ENCODE measurements around the gene ZFTA. TPM values are rescaled to one million over a fixed set of nuclear protein-coding genes. Genes with fewer than 3 reads are reported as not detected.

Gene ZFTA
- total RNA-seq, 1 donor = 14.5 TPM

DNA sequence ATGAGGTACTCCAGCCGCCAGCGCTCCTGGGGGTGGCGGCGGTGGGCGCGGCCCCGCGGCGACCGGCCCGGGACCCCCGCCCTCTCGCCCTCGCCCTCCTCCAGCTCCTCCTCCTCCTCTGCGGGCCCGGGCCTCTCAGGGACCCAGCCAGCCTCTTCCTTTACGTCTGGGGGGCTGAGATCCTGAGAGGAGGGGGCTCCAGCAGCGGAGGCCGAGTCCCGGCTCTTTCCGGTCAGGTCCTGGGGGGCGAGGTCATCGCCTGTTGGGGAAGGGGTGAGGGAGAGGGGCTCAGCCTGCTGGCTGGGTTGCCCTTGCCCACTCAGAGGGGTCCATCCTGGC, 4.3 kb downstream of the ZFTA start:
- peaks cover 12% of the 10 kb centered on the region for H4K20me1 ChIP-seq (ENCODE audit: insufficient read depth, low read length)
- no peaks in the 10 kb centered on the region for H3K9me3 ChIP-seq (ENCODE audit: low read depth, low read length)
- no peaks in the 10 kb centered on the region for H3K27me3 ChIP-seq (ENCODE audit: insufficient read depth, low read length)
- peaks cover 16% of the 10 kb centered on the region for H3K79me2 ChIP-seq (ENCODE audit: insufficient read depth, low read length)
- H3K4me2 ChIP-seq (ENCODE audit: insufficient read depth, low read length) = no peak overlapping the region
- TF ChIP-seq, protein P1, sequence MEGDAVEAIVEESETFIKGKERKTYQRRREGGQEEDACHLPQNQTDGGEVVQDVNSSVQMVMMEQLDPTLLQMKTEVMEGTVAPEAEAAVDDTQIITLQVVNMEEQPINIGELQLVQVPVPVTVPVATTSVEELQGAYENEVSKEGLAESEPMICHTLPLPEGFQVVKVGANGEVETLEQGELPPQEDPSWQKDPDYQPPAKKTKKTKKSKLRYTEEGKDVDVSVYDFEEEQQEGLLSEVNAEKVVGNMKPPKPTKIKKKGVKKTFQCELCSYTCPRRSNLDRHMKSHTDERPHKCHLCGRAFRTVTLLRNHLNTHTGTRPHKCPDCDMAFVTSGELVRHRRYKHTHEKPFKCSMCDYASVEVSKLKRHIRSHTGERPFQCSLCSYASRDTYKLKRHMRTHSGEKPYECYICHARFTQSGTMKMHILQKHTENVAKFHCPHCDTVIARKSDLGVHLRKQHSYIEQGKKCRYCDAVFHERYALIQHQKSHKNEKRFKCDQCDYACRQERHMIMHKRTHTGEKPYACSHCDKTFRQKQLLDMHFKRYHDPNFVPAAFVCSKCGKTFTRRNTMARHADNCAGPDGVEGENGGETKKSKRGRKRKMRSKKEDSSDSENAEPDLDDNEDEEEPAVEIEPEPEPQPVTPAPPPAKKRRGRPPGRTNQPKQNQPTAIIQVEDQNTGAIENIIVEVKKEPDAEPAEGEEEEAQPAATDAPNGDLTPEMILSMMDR (IDR thresholded peaks at IDR 0.05; ENCODE audit: extremely low read depth, low read depth, low read length) = no peak
- H3K4me1 ChIP-seq (ENCODE audit: insufficient read depth, low read length) = peaks cover 4% of the 10 kb centered on the region
- H3K4me3 ChIP-seq (ENCODE audit: insufficient read depth, low read length) = no peak overlapping the region
- no peak overlapping the region for H3K27ac ChIP-seq (ENCODE audit: low read depth, low read length)
- H2AFZ ChIP-seq (ENCODE audit: low read length) = no peak overlapping the region
- H3K36me3 ChIP-seq (ENCODE audit: insufficient read depth, low read length) = peaks cover 9% of the 10 kb centered on the region
- peak; percentile 58 for DNase-seq (ENCODE audit: insufficient read length, low spot score, missing footprints)

DNA sequence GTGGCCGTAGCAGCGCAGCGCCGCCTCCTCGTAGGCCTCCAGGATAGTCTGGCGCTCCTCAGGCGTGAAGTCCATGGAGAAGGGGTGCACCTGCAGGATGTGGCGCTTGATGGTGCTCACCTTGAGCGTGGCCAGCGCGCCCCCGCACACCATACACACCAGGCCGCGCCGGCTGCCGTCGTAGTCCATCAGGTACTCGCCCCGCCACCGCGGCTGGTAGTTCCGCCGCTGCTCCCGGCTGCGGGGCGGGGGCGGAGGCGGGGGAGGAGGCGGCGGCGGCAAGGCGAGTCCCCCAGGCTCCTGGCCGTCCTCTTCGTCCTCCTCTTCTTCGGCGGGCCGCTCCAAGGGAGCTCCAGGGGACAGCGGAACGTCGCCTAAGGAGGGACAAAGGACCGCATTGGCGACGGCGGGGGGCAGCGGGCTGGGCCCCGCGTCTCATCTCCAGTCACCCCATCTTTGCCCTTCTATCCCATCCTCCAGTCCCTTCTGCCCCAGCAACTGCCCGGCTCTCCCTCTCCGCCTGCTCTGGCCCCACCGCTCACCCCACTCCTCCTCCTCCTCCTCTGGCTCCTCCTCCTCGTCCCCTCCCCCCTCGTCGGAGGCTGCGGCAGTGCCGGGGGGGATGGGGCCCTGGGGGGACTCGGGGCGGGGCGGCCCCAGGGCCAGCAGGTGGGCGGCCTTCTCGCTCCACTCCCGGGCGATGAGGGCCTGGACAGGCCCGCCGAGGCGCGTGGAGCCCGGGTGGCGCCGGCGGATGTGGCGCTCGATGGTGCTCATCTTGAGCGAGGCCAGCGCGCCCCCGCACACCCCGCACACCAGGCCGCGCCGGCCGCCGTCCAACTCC, 4.9 kb downstream of the ZFTA start:
- H2AFZ ChIP-seq (ENCODE audit: low read length) = no peak overlapping the region
- no peak overlapping the region for H3K4me2 ChIP-seq (ENCODE audit: insufficient read depth, low read length)
- H4K20me1 ChIP-seq (ENCODE audit: insufficient read depth, low read length) = peaks cover 12% of the 10 kb centered on the region
- no peaks in the 10 kb centered on the region for H3K27me3 ChIP-seq (ENCODE audit: insufficient read depth, low read length)
- TF ChIP-seq, protein P1 (IDR thresholded peaks at IDR 0.05; ENCODE audit: extremely low read depth, low read depth, low read length) = no peak
- H3K36me3 ChIP-seq (ENCODE audit: insufficient read depth, low read length) = peaks cover 10% of the 10 kb centered on the region
- H3K27ac ChIP-seq (ENCODE audit: low read depth, low read length) = no peak overlapping the region
- peaks cover 16% of the 10 kb centered on the region for H3K79me2 ChIP-seq (ENCODE audit: insufficient read depth, low read length)
- H3K4me3 ChIP-seq (ENCODE audit: insufficient read depth, low read length) = no peak overlapping the region
- peak; percentile 92 for DNase-seq (ENCODE audit: insufficient read length, low spot score, missing footprints)
- peaks cover 4% of the 10 kb centered on the region for H3K4me1 ChIP-seq (ENCODE audit: insufficient read depth, low read length)
- H3K9me3 ChIP-seq (ENCODE audit: low read depth, low read length) = no peaks in the 10 kb centered on the region

DNA sequence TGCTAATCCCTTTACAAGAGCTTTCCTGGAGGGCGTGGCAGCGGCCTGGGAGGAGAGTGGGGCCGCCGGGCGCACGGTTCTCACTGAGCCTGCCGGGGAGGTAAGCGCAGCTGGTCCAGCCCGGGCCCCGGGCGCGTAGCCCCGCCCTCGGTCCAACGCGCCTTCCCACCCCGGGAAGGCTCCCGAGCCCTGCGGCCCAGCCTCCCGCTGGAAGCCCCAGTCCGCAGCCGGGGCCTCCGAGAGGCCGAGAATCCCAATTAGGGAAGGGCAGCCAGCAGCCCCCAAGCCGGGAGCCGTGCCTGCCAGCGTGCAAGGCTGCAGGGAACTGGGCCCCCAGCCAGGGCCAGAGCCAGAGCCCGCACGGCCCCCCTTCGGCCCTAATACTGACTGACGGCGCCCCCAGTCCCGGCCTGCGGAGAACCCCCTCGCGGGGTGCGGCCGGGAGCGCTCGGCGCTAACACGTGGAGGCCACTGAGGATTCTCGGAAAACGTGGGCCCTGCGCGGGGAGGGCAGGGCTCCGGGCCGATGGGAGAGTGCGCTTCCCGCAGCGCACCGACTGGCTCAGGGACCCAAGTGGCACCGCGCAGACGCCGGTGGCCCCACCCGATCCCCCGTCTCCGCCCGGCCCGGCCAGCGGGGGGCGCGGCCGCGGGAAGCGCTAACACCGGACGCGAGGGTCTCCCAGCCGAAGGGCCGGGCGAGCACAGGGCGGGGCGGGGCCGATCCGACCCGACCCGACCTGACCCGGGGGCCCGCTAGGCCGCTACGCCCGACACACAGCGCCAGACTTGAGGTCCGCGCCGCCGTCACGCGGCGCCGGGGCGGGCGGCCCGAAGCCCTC, 5.7 kb downstream of the ZFTA start:
- peaks cover 16% of the 10 kb centered on the region for H3K79me2 ChIP-seq (ENCODE audit: insufficient read depth, low read length)
- H3K27ac ChIP-seq (ENCODE audit: low read depth, low read length) = no peak overlapping the region
- DNase-seq (ENCODE audit: insufficient read length, low spot score, missing footprints) = peak; percentile 92
- no peak overlapping the region for H2AFZ ChIP-seq (ENCODE audit: low read length)
- TF ChIP-seq, protein P1 (IDR thresholded peaks at IDR 0.05; ENCODE audit: extremely low read depth, low read depth, low read length) = no peak
- no peaks in the 10 kb centered on the region for H3K27me3 ChIP-seq (ENCODE audit: insufficient read depth, low read length)
- peaks cover 17% of the 10 kb centered on the region for H3K36me3 ChIP-seq (ENCODE audit: insufficient read depth, low read length)
- peaks cover 12% of the 10 kb centered on the region for H4K20me1 ChIP-seq (ENCODE audit: insufficient read depth, low read length)
- no peak overlapping the region for H3K4me3 ChIP-seq (ENCODE audit: insufficient read depth, low read length)
- no peaks in the 10 kb centered on the region for H3K9me3 ChIP-seq (ENCODE audit: low read depth, low read length)
- peak overlapping the region; percentile 51 for H3K4me2 ChIP-seq (ENCODE audit: insufficient read depth, low read length)
- peaks cover 4% of the 10 kb centered on the region for H3K4me1 ChIP-seq (ENCODE audit: insufficient read depth, low read length)

Data from osteoblast (primary cell).